G401.6 (cell line): ENCODE data around the gene TPCN2.

ENCODE experiments used
- FAIRE-seq: peaks from 2 replicates; lab custom pipeline; 2012; peaks lifted over from hg19 to GRCh38; lab: Jason Lieb, UNC

The TPCN2 gene

DNA sequence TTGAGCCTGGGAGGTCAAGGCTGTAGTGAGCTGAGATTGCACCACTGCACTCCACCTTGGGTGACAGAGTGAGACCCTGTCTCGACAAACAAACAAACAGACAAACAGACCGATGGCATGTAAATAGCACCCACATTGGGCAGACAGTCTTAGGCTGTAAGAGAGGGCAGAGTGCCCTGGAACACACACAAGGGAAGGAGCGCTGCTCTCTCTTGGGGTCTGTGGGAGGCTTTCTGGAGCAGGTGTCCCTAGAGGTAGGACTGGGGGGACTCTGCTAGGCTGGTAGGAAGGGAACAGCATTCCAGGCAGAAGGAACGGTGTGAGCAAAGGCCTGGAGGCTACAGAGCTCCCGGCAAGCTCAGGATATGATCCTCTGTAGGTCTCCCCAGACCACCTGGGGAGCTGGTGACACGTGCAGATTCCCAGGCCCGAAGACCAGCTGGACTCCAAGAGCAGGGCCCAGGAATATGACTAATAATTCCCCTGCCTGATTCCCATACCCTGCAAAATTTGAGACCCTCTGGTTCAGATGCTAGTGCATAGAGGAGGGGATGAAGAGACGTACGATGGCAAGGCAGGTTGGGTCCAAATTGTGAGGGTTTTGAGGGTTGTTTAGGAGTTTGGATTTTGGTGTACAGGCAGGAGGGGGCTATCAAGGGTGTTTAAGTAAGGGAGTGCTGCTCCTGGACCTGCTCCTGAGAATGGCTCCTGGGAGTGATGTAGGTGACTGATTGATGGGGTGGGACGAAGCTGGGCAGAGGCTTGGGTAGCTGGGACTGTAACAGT is 118.6 kb downstream of the TPCN2 start:
- FAIRE-seq = no peak

- FAIRE-seq = no peak
These were observed 119.4 kb downstream of the TPCN2 start for GRCh38 chr11:69167916-69168691.

DNA sequence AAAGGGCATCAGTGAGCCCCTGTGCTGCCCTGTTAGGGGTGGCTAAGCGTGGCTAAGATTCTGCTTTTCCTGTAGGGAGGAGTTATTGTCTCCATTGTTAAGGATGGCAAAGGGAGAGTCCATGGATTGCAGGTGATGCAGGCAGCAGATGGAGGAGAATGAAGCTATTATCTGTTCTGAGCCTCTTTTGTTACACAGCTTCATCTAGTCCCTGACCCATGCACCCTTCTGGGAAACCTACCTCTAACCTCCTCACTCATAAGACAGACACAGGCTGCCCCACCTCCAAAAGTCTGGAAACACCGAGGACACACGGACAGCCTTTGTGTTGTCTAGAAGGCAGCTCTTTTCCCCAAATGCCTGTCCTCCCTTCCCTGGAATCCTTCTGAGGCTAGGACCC is 120.7 kb downstream of the TPCN2 start:
- no peak for FAIRE-seq

GRCh38 chr11:69170704-69171103 is 122.0 kb downstream of the TPCN2 start:
- FAIRE-seq = no peak

DNA sequence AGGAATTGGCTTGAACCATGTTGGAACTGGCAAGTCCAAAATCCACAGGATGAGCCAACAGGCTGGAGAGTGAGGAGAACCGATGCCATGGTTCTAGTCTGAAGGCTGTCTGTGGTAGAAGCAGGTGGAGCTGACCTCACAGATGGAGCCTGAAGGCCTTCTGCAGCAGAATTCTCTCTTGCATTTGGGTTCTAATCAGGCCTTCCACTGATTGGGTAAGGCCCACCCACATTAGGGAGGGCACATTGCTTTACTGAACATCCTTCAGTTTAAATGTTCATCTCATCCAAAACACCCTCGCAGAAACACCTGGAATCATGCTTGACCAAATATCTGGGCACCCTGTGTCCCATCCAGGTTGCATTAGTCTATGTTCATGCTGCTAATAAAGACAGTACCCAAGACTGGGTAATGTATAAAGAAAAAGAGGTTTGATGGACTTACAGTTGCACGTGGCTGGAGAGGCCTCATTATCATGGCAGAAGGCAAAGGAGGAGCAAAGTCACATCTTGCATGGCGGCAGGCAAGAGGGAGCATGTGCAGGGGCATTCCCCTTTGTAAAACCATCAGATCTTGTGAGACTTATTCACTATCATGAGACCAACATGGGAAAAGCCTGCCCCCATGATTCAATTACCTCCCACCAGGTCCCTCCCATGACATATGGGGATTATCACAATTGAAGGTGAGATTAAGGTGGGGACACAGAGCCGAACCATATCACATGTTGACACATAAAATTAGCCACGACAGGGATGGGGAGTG is 122.9 kb downstream of the TPCN2 start:
- no peak for FAIRE-seq

GRCh38 chr11:69172674-69173073 is 123.9 kb downstream of the TPCN2 start:
- FAIRE-seq = no peak

DNA sequence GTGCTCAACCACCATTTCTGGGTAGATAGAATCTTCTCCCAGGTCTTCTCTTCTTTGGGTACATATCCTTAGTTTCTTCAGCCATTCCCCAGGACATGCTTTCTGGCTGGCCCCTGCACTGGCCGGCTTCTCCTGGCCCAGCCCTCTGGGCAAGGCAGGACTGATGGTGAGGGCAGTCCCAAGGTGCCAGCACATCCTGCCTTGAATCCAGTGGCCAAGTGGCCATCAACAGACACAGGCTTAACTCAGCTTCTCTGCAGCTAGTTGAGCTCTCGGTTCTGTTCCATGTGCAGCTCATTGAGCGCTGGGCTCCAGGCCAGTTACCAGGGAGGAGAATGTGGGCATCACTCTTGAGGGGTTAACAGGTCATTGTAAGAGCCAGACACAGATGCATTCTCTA is 124.6 kb downstream of the TPCN2 start:
- FAIRE-seq = no peak

DNA sequence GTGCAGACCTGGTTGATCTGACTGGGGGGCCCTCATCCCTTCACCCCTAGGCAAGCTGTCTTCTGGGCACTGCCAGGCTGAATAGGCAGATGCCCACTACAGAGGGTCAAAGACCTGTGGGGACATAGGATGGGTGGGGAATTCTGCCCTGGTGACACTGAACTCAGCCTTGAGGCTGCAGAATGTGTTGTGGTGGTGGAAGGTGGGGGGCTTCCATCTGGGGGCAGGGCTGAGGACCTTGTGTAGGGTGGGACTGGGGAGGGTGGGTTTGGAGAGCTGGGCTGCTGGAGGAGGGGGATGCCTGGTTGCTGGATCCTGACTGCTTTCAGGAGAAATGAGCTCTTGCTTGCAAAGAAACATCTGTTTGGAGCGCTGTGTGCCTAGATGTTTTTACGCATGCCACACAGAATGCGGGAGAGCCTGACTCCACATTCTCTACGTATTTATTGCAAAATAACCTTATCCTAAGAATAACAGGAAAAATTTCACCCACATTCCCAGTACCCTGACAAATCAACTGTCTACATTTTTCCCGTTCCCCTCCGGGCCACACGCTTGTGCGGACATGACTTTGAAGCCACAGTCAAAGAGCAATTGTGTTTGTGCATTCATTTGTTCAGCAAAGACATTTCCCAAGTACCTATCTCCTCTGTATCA is 125.3 kb downstream of the TPCN2 start:
- no peak for FAIRE-seq

DNA sequence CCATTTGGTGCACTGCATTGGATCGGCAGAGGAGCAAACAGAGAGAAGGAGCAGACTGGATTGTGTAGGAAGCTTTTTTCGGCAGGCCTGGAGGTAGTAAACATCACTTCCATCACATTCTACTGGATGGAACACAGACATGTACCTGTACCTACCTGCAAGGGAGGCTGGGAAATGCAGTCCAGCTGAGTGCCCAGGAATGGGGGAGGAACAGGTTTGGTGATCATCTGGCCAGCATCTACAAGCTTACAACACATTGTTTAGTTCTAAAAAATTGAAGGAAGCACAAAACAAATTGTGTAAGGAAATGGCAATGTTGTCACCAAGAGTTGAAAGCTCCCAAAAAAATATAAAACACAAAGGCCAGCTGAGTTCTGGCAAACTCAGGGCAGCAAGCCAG is 126.1 kb downstream of the TPCN2 start:
- FAIRE-seq = no peak

- FAIRE-seq = no peak
These were observed 130.2 kb downstream of the TPCN2 start for GRCh38 chr11:69178819-69179482.

DNA sequence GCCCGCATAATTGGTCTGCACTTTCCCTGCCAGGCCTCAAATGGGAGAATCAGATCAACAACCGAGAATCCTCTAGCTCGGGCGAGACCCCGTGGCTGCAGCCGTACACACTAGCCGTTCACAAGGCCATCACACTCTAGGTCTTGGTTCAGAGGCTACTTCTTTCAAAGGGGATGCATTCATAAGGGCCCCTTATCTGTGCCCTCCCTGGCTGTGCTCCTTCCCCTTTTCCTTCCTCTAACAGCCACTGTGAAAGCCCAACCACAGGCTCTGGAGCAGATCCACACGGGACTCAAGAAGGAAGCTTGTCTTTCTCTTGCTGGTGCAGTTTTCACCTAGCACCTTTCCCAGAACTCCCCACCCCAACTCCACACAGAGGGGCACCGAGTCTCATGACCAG is 131.5 kb downstream of the TPCN2 start:
- FAIRE-seq = no peak

GRCh38 chr11:69180726-69181125 is 132.0 kb downstream of the TPCN2 start:
- FAIRE-seq = no peak

GRCh38 chr11:69183613-69184012 is 134.9 kb downstream of the TPCN2 start:
- FAIRE-seq = no peak
